IMR-90 (cell line): ENCODE results near the gene C10orf120. TPM values are rescaled to one million over a fixed set of nuclear protein-coding genes. Genes with fewer than 3 reads are reported as not detected.

Experiments used
- ATAC-seq: fragments of 200-7000 bp; cut with Tn5 transposase; 2 replicates; pipeline ENCODE4 v1.9.1; 2020; ENCODE audit warnings: low read depth, mild to moderate bottlenecking, moderate library complexity
- BruUV-seq: library from RNA; stranded (reverse); fragments of 400-500 nt; replicated peaks from 2 replicates; lab custom pipeline; 2021; lab: Mats Ljungman, UMichigan
- CTCF ChIA-PET: fragments of 300-600 bp; formaldehyde crosslinking; extraction: SDS; loops from one replicate; lab custom pipeline; 2021; ENCODE audit warnings: antibody characterized with exemption; lab: Yijun Ruan, JAX
- POLR2A ChIA-PET: fragments of 300-600 bp; sonication (Branson Sonifier 250); formaldehyde crosslinking; loops from one replicate; lab custom pipeline; 2022; ENCODE audit warnings: antibody characterized with exemption; ENCODE audit not compliant: unreplicated experiment; lab: Charles Lee
- DNase-seq: peaks from one replicate; pipeline ENCODE4 v3.0.0; 2013
- H2AFZ ChIP-seq: replicated peaks from 2 replicates; pipeline ENCODE3; 2013; ENCODE audit warnings: low read length, mild to moderate bottlenecking; ENCODE audit not compliant: poor library complexity
- H2AK5ac ChIP-seq: 2 replicates; pipeline ENCODE4 v1.6.1; 2013; ENCODE audit warnings: low read depth, low read length, inconsistent platforms
- H2AK9ac ChIP-seq: replicated peaks from 2 replicates; pipeline ENCODE3; 2013; ENCODE audit warnings: mild to moderate bottlenecking, low read depth, low read length, moderate library complexity; ENCODE audit not compliant: poor library complexity
- H2BK120ac ChIP-seq: 2 replicates; pipeline ENCODE4 v1.6.1; 2013; ENCODE audit warnings: low read depth, low read length, inconsistent platforms
- H2BK15ac ChIP-seq: 3 replicates; pipeline ENCODE4 v1.6.1; 2013; ENCODE audit warnings: low read depth, low read length, inconsistent platforms
- H2BK20ac ChIP-seq: 2 replicates; pipeline ENCODE4 v1.6.1; 2013; ENCODE audit warnings: low read depth, mild to moderate bottlenecking, inconsistent platforms, low read length, moderate library complexity
- H2BK5ac ChIP-seq: 2 replicates; pipeline ENCODE4 v1.6.1; 2013; ENCODE audit warnings: mild to moderate bottlenecking, low read depth, low read length, inconsistent platforms; ENCODE audit not compliant: poor library complexity, severe bottlenecking
- H3K14ac ChIP-seq: replicated peaks from 2 replicates; pipeline ENCODE4 v1.6.1; 2013; ENCODE audit warnings: low read depth, low read length, inconsistent platforms
- H3K18ac ChIP-seq: 2 replicates; pipeline ENCODE4 v1.6.1; 2013; ENCODE audit warnings: low read depth, low read length, control low read depth
- H3K23ac ChIP-seq: 2 replicates; pipeline ENCODE4 v1.6.1; 2013; ENCODE audit warnings: low read depth, low read length, inconsistent platforms
- H3K27ac ChIP-seq: 2 replicates; pipeline ENCODE4 v1.5.1; 2013; ENCODE audit warnings: mild to moderate bottlenecking, control low read depth, low read length; ENCODE audit not compliant: insufficient read depth
- H3K27me3 ChIP-seq: 2 replicates; pipeline ENCODE4 v1.6.1; 2013; ENCODE audit warnings: low read length; ENCODE audit not compliant: control insufficient read depth, insufficient read depth
- H3K36me3 ChIP-seq: 2 replicates; pipeline ENCODE4 v1.6.1; 2013; ENCODE audit warnings: low read length, mixed read lengths; ENCODE audit not compliant: control insufficient read depth, insufficient read depth
- H3K4ac ChIP-seq: 2 replicates; pipeline ENCODE4 v1.6.1; 2013; ENCODE audit warnings: low read depth, low read length, inconsistent platforms
- H3K4me1 ChIP-seq: 2 replicates; pipeline ENCODE4 v1.6.1; 2013; ENCODE audit warnings: low read length, mixed read lengths; ENCODE audit not compliant: control insufficient read depth, insufficient read depth
- H3K4me2 ChIP-seq: 2 replicates; pipeline ENCODE4 v1.6.1; 2013; ENCODE audit warnings: low read depth, mild to moderate bottlenecking, control low read depth, low read length, moderate library complexity
- H3K4me3 ChIP-seq: 2 replicates; pipeline ENCODE4 v1.5.1; 2013; ENCODE audit warnings: low read depth, mild to moderate bottlenecking, control low read depth, low read length, moderate library complexity; ENCODE audit not compliant: insufficient read depth
- H3K56ac ChIP-seq: 2 replicates; pipeline ENCODE4 v1.6.1; 2013; ENCODE audit warnings: low read length, inconsistent platforms; ENCODE audit not compliant: insufficient read depth; ENCODE audit errors: extremely low read depth
- H3K79me1 ChIP-seq, 2 experiments: 2 replicates each; pipeline ENCODE4 v1.6.1; 2013; ENCODE audit warnings: low read length in 2 of 2, inconsistent platforms in 1 of 2, low read depth in 1 of 2
- H3K9ac ChIP-seq: 2 replicates; pipeline ENCODE4 v1.6.1; 2013; ENCODE audit warnings: low read depth, low read length, control low read depth
- H3K9me1 ChIP-seq: 2 replicates; pipeline ENCODE4 v1.6.1; 2013; ENCODE audit warnings: low read length, inconsistent platforms; ENCODE audit not compliant: insufficient read depth
- H3K9me3 ChIP-seq: 2 replicates; pipeline ENCODE4 v1.6.1; 2013; ENCODE audit warnings: low read length; ENCODE audit not compliant: control insufficient read depth, insufficient read depth
- H4K20me1 ChIP-seq: 2 replicates; pipeline ENCODE4 v1.6.1; 2013; ENCODE audit warnings: low read length, inconsistent platforms; ENCODE audit not compliant: insufficient read depth
- H4K5ac ChIP-seq: 2 replicates; pipeline ENCODE4 v1.6.1; 2013; ENCODE audit warnings: mild to moderate bottlenecking, low read depth, low read length, control low read depth
- H4K8ac ChIP-seq, 2 experiments: 2 replicates each; pipeline ENCODE4 v1.6.1; 2013; ENCODE audit warnings: low read depth in 2 of 2, low read length in 2 of 2, control low read depth in 1 of 2, inconsistent platforms in 1 of 2
- H4K91ac ChIP-seq: 2 replicates; pipeline ENCODE4 v1.6.1; 2013; ENCODE audit warnings: low read depth, low read length, inconsistent platforms; ENCODE audit not compliant: insufficient read depth
- CHD1 ChIP-seq: IDR thresholded peaks from 2 replicates; pipeline ENCODE4 v1.6.1; 2012; ENCODE audit warnings: low read depth, low read length, improper control_type of control experiment
- MAZ ChIP-seq: IDR thresholded peaks from 2 replicates; pipeline ENCODE4 v1.6.1; 2012; ENCODE audit warnings: low read depth, mild to moderate bottlenecking, low read length, improper control_type of control experiment, moderate library complexity, borderline replicate concordance
- MXI1 ChIP-seq: IDR thresholded peaks from 2 replicates; pipeline ENCODE4 v1.6.1; 2012; ENCODE audit warnings: low read depth, mild to moderate bottlenecking, low read length, moderate library complexity, borderline replicate concordance
- RCOR1 ChIP-seq: IDR thresholded peaks from 2 replicates; pipeline ENCODE4 v1.6.1; 2012; ENCODE audit warnings: mild to moderate bottlenecking, low read length, improper control_type of control experiment; ENCODE audit not compliant: insufficient replicate concordance
- RFX5 ChIP-seq: IDR thresholded peaks from 2 replicates; pipeline ENCODE4 v1.8.0; 2012; ENCODE audit warnings: low read depth, mild to moderate bottlenecking, low read length, moderate library complexity
- SMC3 ChIP-seq: fragments of 150-350 bp; IDR thresholded peaks from 2 replicates; pipeline ENCODE4 v1.6.1; 2016; ENCODE audit warnings: low read depth, mild to moderate bottlenecking, antibody characterized with exemption, low read length, moderate library complexity
- WGBS, 2 experiments: methylation state at CpG; one replicate each; pipeline versions ENCODE4 v1.1.5 to v1.1.7; 2013; ENCODE audit warnings: missing lambda C conversion rate in 2 of 2; ENCODE audit not compliant: insufficient read length in 1 of 2; ENCODE audit errors: extremely low coverage in 2 of 2; 5-methylcytosine and 5-hydroxymethylcytosine counted together
- dilution Hi-C: fragments of 300-500 bp; cut with HindIII; formaldehyde crosslinking; loops from one replicate; pipeline ENCODE4 v1.14.3; 2018; ENCODE audit warnings: low sequenced_read_pairs; ENCODE audit not compliant: unreplicated experiment
- in situ Hi-C: fragments of 300-500 bp; cut with MboI; formaldehyde crosslinking; loops from 3 replicates; pipeline ENCODE4 v1.14.3; 2019; ENCODE audit warnings: low sequenced_read_pairs, inconsistent platforms, mixed read lengths
- intact Hi-C: fragments of 100-400 bp; cut with micrococcal nuclease; formaldehyde crosslinking; loops from 2 replicates; pipeline ENCODE4 v1.10.0; 2022
- polyA plus RNA-seq, 3 experiments: library from polyadenylated mRNA; depleted of rRNA; stranded (reverse); fragments of >200 nt; gene quantifications; 2 replicates each; pipeline ENCODE4 v1.2.3, GENCODE V29; 2012; ENCODE audit warnings: low replicate concordance in 1 of 3
- total RNA-seq: library from RNA; depleted of rRNA; stranded (reverse); fragments of >200 nt; gene quantifications from 2 replicates; pipeline ENCODE4 v1.2.3, GENCODE V29; 2012
- TF ChIP-seq, protein P1 (sequence below): fragments of 150-350 bp; IDR thresholded peaks from 2 replicates; pipeline ENCODE4 v1.6.1; 2017; ENCODE audit warnings: mild to moderate bottlenecking, antibody characterized with exemption, low read length, low read depth

Gene C10orf120
- total and polyA plus RNA-seq, 2 of the 4 experiments (the other 2 are of a cell fraction): not detected

DNA sequence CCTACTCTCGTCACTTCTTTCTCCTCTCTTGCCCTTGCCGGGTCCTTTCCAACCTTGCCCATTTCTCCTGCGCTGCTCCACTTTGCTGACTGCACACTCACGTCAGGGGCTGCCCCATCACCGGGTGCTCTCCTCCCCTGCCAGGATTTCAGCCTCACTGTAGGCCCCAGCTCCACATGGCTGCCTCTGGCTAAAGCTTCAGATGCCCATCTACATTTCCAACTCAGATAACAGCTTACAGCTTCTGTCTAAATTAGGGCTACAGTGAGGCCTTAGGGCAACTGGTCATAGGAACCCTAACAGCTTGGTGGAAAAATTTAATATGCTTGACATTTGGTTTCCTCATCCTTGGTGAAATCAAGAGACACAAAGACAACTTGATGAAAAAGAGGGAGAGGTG, 25.9 kb downstream of the C10orf120 start:
- ATAC-seq (no peak), DNase-seq (no peak)
- Histone ChIP-seq H2BK15ac (no peak overlapping the region), H3K36me3 (no peaks in the 10 kb centered on the region), H3K4me2 (no peak overlapping the region), H3K4me1 (no peaks in the 10 kb centered on the region), H3K27ac (no peak overlapping the region), H2BK5ac (no peak overlapping the region), H4K91ac (no peak overlapping the region), H3K4ac (no peak overlapping the region), H4K8ac (no peak overlapping the region), H3K79me1 (no peaks in the 10 kb centered on the region), H3K9me3 (no peaks in the 10 kb centered on the region; the same call in 1 of the 2 replicates), H2BK120ac (no peak overlapping the region), H3K56ac (no peak overlapping the region), H2AFZ (no peak overlapping the region), H4K5ac (no peak overlapping the region), H3K23ac (no peak overlapping the region), H3K9ac (no peak overlapping the region), H2BK20ac (no peak overlapping the region), H4K20me1 (no peaks in the 10 kb centered on the region), H2AK9ac (no peak overlapping the region), H3K18ac (no peak overlapping the region), H2AK5ac (no peak overlapping the region), H3K9me1 (no peaks in the 10 kb centered on the region), H3K14ac (no peak overlapping the region), H3K4me3 (no peak overlapping the region), H3K27me3 (no peaks in the 10 kb centered on the region)
- BruUV-seq: no TSS peak
- WGBS, 2 experiments: 53% methylated on average over 3 of the region's 5 CpGs; no CpG with 5 or more reads in 1 of the 2 experiments
- in situ Hi-C loops (loop anchor here (25.0 kb wide), 1 partner anchor 889 kb away; no protein-coding TSS in a partner anchor), dilution Hi-C loops (no loop called here), intact Hi-C loops (no loop called here)
- TF ChIP-seq, protein P1, sequence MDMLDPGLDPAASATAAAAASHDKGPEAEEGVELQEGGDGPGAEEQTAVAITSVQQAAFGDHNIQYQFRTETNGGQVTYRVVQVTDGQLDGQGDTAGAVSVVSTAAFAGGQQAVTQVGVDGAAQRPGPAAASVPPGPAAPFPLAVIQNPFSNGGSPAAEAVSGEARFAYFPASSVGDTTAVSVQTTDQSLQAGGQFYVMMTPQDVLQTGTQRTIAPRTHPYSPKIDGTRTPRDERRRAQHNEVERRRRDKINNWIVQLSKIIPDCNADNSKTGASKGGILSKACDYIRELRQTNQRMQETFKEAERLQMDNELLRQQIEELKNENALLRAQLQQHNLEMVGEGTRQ: no peak
- no peak for TF ChIP-seq CHD1
- TF ChIP-seq RFX5: no peak
- TF ChIP-seq MXI1: no peak
- TF ChIP-seq RCOR1: no peak
- no peak for TF ChIP-seq MAZ
- TF ChIP-seq SMC3: no peak
- POLR2A ChIA-PET: no interaction called here
- CTCF ChIA-PET: no interaction called here
